GM13976 (cell line): ENCODE results near the gene MCCD1.
"Not testable (repeated sequence)": the region's sequence is repeated elsewhere in the genome, so short reads cannot be mapped to it uniquely, and the experiment has no call there.

Experiments
- DNase-seq: peaks from one replicate; pipeline ENCODE4 v3.0.0; 2012; ENCODE audit warnings: low spot score
- in situ Hi-C: fragments of 300-500 bp; cut with MboI; formaldehyde crosslinking; loops from one replicate; pipeline ENCODE4 v1.12.0; 2022; ENCODE audit warnings: low sequenced_read_pairs, mixed read lengths, inconsistent platforms; ENCODE audit not compliant: unreplicated experiment
- TF ChIP-seq, protein P1 (sequence below): IDR thresholded peaks from 2 replicates; pipeline ENCODE4 v1.5.1; 2012; ENCODE audit warnings: borderline replicate concordance, mild to moderate bottlenecking; ENCODE audit not compliant: insufficient read depth; ENCODE audit errors: extremely low read depth, missing control alignments, control extremely low read depth

MCCD1 gene

DNA sequence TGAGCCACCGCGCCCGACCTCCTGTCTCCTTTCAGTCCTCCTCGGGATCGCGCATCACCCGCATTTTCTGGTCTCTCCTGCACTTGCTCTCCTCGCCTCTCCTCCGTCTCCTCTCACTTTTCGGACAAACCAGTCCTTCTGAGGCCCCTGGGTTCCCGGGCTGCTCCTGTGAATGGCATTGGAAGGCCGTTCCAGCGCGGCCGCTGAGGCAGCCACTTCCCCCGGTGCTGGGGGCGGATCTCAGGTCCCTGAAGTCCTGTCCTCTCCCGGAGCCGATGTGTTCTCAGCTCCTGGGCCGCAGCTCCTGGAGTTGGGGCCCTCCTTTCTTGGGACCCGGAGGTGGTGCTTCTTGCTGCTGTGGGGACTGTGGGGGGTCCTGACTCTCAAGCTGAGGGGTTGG is 30.0 kb upstream of the MCCD1 start:
- DNase-seq = no peak
- in situ Hi-C loops = loop anchor here (10.0 kb wide), 1 partner anchor 96 kb away; the partner anchor contains the start of gene NCR3
- TF ChIP-seq, protein P1, sequence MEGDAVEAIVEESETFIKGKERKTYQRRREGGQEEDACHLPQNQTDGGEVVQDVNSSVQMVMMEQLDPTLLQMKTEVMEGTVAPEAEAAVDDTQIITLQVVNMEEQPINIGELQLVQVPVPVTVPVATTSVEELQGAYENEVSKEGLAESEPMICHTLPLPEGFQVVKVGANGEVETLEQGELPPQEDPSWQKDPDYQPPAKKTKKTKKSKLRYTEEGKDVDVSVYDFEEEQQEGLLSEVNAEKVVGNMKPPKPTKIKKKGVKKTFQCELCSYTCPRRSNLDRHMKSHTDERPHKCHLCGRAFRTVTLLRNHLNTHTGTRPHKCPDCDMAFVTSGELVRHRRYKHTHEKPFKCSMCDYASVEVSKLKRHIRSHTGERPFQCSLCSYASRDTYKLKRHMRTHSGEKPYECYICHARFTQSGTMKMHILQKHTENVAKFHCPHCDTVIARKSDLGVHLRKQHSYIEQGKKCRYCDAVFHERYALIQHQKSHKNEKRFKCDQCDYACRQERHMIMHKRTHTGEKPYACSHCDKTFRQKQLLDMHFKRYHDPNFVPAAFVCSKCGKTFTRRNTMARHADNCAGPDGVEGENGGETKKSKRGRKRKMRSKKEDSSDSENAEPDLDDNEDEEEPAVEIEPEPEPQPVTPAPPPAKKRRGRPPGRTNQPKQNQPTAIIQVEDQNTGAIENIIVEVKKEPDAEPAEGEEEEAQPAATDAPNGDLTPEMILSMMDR = no peak

DNA sequence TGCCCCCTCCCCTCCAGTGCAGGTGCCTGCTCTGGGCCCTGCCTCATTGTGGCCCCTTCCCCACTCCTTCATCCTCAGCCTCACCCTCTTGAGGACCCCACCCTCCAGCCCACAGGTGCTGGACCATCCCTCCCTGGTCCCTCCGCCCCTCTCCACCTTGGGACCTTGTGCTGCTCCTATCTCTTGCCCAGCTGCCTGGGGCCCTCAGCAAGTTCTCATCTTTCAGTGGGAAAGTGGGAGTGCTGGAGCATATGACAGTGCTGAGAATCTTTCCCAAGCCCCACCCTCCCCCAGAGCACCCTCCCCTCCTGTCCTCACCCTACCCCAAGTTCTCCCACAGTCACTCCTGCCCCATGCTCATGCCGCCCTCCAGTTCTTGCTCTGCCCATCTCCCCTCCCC is 29.1 kb upstream of the MCCD1 start:
- not testable (repeated sequence) for DNase-seq
- in situ Hi-C loops = loop anchor here (10.0 kb wide), 1 partner anchor 95 kb away; the partner anchor contains the start of gene NCR3

DNA sequence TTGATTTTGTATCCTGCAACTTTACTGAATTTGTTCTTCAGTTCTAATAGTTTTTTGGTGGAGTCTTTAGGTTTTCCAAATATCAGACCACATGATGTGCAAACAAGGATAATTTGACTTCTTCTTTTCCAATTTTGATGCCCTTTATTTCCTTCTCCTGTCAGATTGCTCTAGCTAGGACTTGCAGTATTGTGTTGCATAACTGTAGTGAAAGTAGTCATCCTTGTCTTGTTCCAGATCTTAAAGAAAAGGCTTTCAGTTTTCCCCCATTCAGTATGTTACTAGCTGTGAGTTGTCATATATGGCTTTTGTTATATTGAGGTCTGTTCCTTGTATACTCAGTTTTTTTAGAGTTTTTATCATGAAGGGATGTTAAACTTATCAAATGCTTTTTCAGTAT is 26.2 kb upstream of the MCCD1 start:
- TF ChIP-seq, protein P1 = no peak
- no peak for DNase-seq
- in situ Hi-C loops = no loop called here

DNA sequence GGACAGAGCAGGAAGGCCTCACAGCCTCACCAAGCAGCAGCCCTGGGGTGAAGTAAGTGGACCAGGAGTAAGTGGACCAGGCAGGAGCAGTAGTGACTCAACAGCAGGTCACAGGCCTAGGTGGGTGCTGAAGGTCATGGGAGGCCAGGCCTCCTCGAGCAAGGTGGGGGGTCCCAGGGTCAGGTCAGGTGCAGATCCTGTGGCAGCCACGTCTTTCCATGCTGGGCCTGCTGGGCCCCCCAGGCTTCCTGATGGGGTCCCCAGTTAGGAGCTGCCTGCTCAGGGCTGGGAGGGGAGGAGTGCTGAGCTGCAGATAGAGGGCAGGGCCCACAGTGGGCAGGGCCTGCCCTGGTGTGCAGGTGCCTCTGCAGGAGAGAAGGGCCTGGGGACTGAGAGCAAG is 19.7 kb upstream of the MCCD1 start:
- DNase-seq, in situ Hi-C loops: not testable (repeated sequence)

DNA sequence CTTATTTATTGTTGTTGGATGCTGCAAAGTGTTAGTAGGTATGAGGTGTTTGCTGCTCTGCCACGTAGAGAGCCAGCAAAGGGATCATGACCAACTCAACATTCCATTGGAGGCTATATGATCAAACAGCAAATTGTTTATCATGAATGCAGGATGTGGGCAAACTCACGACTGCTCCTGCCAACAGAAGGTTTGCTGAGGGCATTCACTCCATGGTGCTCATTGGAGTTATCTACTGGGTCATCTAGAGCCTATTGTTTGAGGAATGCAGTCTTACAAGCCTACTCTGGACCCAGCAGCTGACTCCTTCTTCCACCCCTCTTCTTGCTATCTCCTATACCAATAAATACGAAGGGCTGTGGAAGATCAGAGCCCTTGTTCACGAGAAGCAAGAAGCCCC is 18.8 kb upstream of the MCCD1 start:
- TF ChIP-seq, protein P1 = no peak
- in situ Hi-C loops = no loop called here

DNA sequence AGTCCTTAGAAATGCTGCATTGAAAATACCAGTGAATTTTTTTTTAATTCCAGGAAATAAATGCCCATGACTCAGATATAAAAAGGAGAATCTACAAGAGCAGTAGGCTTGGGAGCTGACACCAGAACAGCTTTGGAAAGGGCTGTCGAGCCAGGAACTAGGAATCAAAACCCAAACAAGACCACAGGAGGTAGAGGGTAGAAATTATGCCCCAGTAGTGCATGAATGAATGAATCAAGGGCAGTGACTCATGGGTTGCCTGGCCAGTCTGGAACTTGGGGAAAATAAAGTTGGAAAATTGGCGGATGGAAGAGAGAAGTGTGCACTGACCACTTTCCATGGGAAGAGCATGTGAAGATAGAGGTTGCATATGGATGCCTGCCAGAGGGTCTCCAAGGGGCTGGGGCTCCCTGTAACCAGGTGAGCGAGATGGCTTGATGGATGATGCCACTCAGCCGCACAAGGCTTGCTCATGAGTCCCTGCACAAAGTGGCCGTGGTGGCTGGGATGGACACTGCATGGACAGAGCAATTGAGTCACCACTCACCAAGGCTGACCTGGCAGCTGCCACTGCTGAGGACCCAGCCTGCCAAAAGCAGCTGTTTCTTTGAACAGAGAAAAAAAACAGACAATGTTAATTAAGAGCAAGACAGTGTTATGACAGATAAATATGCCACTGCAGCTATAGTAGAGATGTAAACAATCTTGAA is 15.2 kb upstream of the MCCD1 start:
- in situ Hi-C loops = no loop called here

More for the DNA sequence above, 18.8 kb upstream of the MCCD1 start:
- no peak for DNase-seq

DNA sequence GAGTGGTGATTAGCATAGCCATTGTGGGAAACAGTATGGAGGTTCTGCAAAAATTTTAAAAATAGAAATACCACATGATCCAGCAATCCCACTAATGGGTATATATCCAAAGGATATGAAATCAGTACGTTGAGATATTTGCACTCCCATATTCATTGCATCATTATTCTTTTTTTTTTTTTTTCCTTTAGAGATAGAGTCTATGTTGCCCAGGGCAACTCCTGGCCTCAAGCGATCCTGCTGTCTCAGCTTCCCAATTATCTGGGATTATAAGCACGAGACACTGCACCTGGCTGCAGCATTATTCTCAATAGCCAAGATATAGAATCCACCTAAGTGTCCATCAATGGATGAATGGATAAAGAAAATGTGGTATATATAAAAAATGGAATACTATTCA is 6.9 kb upstream of the MCCD1 start:
- DNase-seq = no peak
- TF ChIP-seq, protein P1 = no peak
- in situ Hi-C loops = no loop called here

More for the DNA sequence above, 15.2 kb upstream of the MCCD1 start:
- no peak for DNase-seq
- TF ChIP-seq, protein P1 = no peak

DNA sequence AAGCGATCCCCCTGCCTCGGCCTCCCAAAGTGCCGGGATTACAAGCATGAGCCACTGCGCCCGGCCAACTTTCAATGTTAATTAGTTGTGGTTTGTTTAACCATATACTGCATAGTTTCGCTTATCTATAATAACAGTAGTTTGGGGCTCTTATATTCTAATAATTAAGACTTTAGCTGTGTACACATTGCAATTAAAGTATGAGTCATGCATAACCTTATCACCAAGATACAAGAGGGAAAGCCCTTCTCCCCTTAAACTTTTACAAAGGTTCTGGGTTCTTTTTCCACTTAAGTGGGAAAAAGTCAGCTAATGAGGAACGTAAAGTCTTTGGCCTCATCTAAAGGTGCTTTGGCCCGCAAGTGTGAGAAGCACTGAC is 3.2 kb upstream of the MCCD1 start:
- in situ Hi-C loops = no loop called here
- TF ChIP-seq, protein P1 = no peak
- no peak for DNase-seq
